ENCODE measurements around the gene HAUS1. TPM values are rescaled to one million over a fixed set of nuclear protein-coding genes. Genes with fewer than 3 reads are reported as not detected.

Gene HAUS1
- 48.6 and 49.6 TPM in 2 replicates for total RNA-seq (2014; rRNA removed; shearing (Covaris generic); ENCODE audit: low replicate concordance)

- Histone ChIP-seq H3K4me3 (peak within 1 kb of the TSS; percentile 76), H3K36me3 (peaks cover 3% of the 10 kb centered on the region; the same call in 1 of the 2 replicates), H3K9me3 (no peaks in the 10 kb centered on the region), H3K27me3 (no peaks in the 10 kb centered on the region)
- peak; percentile 89 for DNase-seq
Observed at GRCh38 chr18:46104128-46104911, at the start of gene HAUS1. TSS of gene HAUS1 (plus strand) at chr18:46104385. CDS start at chr18:46104412, 27 bp downstream.

GRCh38 chr18:46054956-46055837, 49.0 kb upstream of the HAUS1 start:
- no peaks in the 10 kb centered on the region; the same call in 1 of the 2 replicates for H3K9me3 ChIP-seq
- no peaks in the 10 kb centered on the region for H3K27me3 ChIP-seq
- peak; percentile 60 for DNase-seq
- no peak overlapping the region for H3K4me3 ChIP-seq
- H3K36me3 ChIP-seq: no peaks in the 10 kb centered on the region

- DNase-seq: no peak
- Histone ChIP-seq H3K36me3 (no peaks in the 10 kb centered on the region), H3K27me3 (no peaks in the 10 kb centered on the region), H3K9me3 (no peaks in the 10 kb centered on the region; the same call in 1 of the 2 replicates), H3K4me3 (no peak overlapping the region)
Observed at GRCh38 chr18:46055838-46056230, 48.4 kb upstream of the HAUS1 start.

GRCh38 chr18:46060359-46060841, 43.8 kb upstream of the HAUS1 start:
- Histone ChIP-seq H3K4me3 (no peak overlapping the region), H3K36me3 (no peaks in the 10 kb centered on the region)
- DNase-seq: no peak

GRCh38 chr18:46061387-46061786, 42.8 kb upstream of the HAUS1 start:
- Histone ChIP-seq H3K9me3 (no peaks in the 10 kb centered on the region), H3K27me3 (no peaks in the 10 kb centered on the region), H3K36me3 (no peaks in the 10 kb centered on the region), H3K4me3 (no peak overlapping the region)
- DNase-seq: no peak

More at GRCh38 chr18:46060359-46060841, 43.8 kb upstream of the HAUS1 start:
- Histone ChIP-seq H3K9me3 (no peaks in the 10 kb centered on the region), H3K27me3 (no peaks in the 10 kb centered on the region)

GRCh38 chr18:46061796-46062195, 42.4 kb upstream of the HAUS1 start:
- Histone ChIP-seq H3K9me3 (no peaks in the 10 kb centered on the region), H3K4me3 (no peak overlapping the region), H3K27me3 (no peaks in the 10 kb centered on the region), H3K36me3 (no peaks in the 10 kb centered on the region)
- no peak for DNase-seq

GRCh38 chr18:46062781-46063180, 41.4 kb upstream of the HAUS1 start:
- Histone ChIP-seq H3K4me3 (no peak overlapping the region), H3K27me3 (no peaks in the 10 kb centered on the region), H3K36me3 (no peaks in the 10 kb centered on the region), H3K9me3 (no peaks in the 10 kb centered on the region)
- DNase-seq: no peak

GRCh38 chr18:46067438-46068007, 36.7 kb upstream of the HAUS1 start:
- no peak overlapping the region for H3K4me3 ChIP-seq
- no peaks in the 10 kb centered on the region for H3K9me3 ChIP-seq
- DNase-seq: no peak
- no peaks in the 10 kb centered on the region for H3K27me3 ChIP-seq
- no peaks in the 10 kb centered on the region for H3K36me3 ChIP-seq

GRCh38 chr18:46068763-46069162, 35.4 kb upstream of the HAUS1 start:
- no peak for DNase-seq
- no peaks in the 10 kb centered on the region for H3K9me3 ChIP-seq
- peaks cover 4% of the 10 kb centered on the region; the same call in 1 of the 2 replicates for H3K36me3 ChIP-seq
- H3K27me3 ChIP-seq: no peaks in the 10 kb centered on the region
- H3K4me3 ChIP-seq: no peak overlapping the region

GRCh38 chr18:46069524-46069923, 34.7 kb upstream of the HAUS1 start:
- no peaks in the 10 kb centered on the region for H3K9me3 ChIP-seq
- no peak overlapping the region for H3K4me3 ChIP-seq
- no peak for DNase-seq
- H3K27me3 ChIP-seq: no peaks in the 10 kb centered on the region
- H3K36me3 ChIP-seq: peaks cover 4% of the 10 kb centered on the region; the same call in 1 of the 2 replicates

GRCh38 chr18:46070232-46070631, 34.0 kb upstream of the HAUS1 start:
- peaks cover 4% of the 10 kb centered on the region; the same call in 1 of the 2 replicates for H3K36me3 ChIP-seq
- DNase-seq: no peak
- no peaks in the 10 kb centered on the region for H3K27me3 ChIP-seq
- H3K9me3 ChIP-seq: no peaks in the 10 kb centered on the region
- no peak overlapping the region for H3K4me3 ChIP-seq

GRCh38 chr18:46070815-46071652, 33.2 kb upstream of the HAUS1 start:
- no peak for DNase-seq
- Histone ChIP-seq H3K9me3 (no peaks in the 10 kb centered on the region), H3K36me3 (peaks cover 4% of the 10 kb centered on the region; the same call in 1 of the 2 replicates), H3K27me3 (no peaks in the 10 kb centered on the region), H3K4me3 (peak overlapping the region; percentile 57)

GRCh38 chr18:46071653-46072375, 32.4 kb upstream of the HAUS1 start, which contains the start of gene PSTPIP2:
TSS of gene PSTPIP2 (minus strand) at chr18:46072260. CDS start at chr18:46072188, 72 bp downstream.
- no peaks in the 10 kb centered on the region for H3K27me3 ChIP-seq
- H3K4me3 ChIP-seq: peak within 1 kb of the TSS; percentile 57
- DNase-seq: peak; percentile 70
- peaks cover 4% of the 10 kb centered on the region; the same call in 1 of the 2 replicates for H3K36me3 ChIP-seq
- no peaks in the 10 kb centered on the region for H3K9me3 ChIP-seq

- no peak for DNase-seq
- H3K9me3 ChIP-seq: no peaks in the 10 kb centered on the region
- peak overlapping the region; percentile 57 for H3K4me3 ChIP-seq
- H3K36me3 ChIP-seq: peaks cover 4% of the 10 kb centered on the region
- H3K27me3 ChIP-seq: no peaks in the 10 kb centered on the region
Observed at GRCh38 chr18:46072376-46072867, 31.8 kb upstream of the HAUS1 start.

- Histone ChIP-seq H3K36me3 (peaks cover 8% of the 10 kb centered on the region), H3K27me3 (no peaks in the 10 kb centered on the region), H3K4me3 (no peak overlapping the region), H3K9me3 (no peaks in the 10 kb centered on the region)
- DNase-seq: no peak
Observed at GRCh38 chr18:46072959-46073358, 31.2 kb upstream of the HAUS1 start.

Data from MG63 (cell line).